Activated T-cell treated with anti-CD3 and anti-CD28 coated beads, Interleukin-2, amount 50 U/mL, for 48 hours (primary cell): ENCODE measurements around the gene C10orf53.

Experiments used
- DNase-seq, 2 experiments: peaks; one replicate each; pipeline ENCODE4 v3.0.0-alpha.2; 2020

C10orf53 gene

DNA sequence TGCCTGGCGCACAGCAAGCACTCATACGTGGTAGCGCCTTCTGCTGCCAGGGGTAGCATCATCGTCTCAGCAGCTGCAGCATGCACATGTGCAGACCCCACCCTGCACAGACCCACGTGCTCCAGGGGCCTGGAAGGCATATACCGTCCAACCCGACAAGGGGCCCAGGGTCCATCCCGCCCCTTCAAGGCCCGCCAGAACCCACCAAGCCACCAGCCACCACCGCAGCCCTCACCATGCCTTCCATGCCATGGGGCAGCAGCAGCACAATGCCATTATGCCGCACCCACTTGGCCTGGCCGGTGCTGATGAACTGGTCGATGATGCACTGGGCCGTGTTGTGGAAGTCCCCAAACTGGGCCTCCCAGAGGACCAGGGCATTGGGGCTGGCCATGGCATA is 60.0 kb downstream of the C10orf53 start:
- no peak for DNase-seq

DNA sequence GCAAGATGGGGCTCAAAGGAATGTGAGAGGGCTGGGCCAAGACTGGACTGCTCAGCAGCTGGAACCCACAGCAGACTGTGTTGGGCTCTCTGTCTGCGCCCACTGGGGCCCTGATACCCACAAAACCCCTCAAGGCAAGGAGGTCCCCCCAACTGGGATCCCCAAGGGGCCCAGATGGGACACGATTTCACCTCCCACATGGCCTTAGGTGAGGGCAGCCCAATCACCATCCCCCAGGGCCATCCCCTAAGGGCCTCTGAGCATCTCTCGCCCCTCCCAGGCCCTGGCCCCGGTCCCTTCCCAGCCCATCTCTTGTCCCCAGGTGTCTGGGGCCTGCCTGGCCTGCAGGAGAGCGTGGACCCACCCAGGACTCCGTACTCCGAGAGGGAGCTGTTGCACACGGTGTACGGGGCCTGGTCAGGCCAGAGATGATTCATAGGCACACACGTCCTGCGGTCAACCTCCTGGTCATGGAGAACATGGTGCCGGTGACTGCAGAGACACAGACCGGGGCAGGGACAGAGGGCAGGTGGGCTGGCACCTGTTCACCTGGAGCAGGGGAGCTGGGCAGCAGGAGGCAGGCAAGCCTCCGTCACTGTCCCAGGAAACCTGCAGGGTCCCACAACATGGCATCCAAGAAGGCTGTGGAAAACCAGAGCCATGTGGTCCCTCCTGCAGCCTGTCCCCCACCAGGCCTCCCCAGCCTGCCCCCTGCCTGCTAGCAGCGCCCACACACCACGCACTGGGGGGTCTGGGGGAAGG is 61.1 kb downstream of the C10orf53 start:
- DNase-seq: no peak

DNA sequence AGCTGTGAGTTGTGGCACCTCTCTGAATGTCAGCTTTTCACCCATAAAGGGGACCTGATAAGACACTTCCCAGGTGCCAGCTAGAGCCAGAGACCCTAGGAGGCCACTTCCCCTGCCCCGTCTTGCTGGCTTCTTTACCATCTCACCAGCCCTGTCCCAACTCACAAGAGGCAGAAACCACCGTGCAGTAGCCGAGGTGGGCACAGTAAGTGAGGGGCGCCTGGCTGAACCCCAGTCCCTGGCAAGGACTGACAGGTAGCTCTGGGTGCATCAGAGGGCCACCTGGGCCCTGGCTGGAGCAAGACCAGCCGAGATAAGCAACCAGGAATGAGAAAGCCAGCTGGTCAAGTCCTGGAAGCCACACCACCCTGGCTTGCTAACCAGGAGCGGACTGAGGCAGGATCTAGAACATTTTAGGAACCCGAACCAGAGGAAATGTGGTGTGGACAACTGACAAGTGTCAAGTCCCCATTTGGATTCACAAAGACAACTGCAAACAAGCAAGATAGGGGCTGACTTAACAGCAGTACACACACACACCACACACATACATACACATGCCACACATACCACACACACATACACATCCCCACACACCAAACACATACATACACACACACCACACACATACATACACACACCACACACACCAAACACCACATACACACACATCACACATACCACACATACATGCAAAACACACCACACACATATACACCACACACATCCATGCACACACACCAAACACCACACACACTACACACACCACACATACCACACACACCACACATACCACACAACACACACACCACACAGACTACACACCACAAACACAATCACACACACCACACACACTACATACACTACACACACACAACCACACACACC is 61.9 kb downstream of the C10orf53 start:
- DNase-seq: no peak

DNA sequence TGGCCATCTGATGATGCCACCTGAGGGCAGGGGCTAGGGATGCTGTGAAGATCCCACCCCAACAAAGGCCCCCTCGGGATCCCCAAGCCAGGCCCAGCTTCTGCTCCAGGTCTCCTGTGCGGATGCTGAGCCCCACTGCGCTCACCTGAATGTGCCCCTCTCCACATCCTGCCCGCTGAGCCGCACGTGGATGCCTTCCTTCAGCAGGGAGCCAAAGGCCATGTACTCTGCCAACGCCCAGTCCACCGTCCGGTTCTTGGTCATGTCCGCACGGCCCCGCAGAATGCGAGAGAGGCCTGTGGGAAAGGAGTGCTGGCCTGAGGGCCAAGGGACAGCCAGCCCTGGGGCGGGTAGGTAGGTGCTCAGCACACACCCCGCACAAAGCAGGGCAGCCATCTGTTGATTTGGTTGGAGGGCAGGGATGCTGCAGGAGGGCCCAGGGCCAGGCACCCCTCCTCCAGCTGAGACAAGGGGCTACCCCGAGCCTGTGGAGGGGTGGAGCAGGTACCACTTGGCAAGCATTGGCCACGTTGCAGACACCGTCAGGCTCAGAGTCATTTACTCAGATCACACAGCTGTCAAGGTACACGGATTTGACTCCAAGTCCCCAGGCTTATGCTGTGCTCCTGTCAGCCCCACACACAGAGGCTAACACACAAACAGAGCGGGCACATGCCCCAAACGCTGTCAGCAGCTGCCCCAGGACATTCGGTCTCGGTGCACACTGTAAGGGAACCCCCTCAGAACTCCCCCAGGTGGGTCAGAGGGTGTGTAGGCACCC is 63.4 kb downstream of the C10orf53 start:
- DNase-seq: no peak

DNA sequence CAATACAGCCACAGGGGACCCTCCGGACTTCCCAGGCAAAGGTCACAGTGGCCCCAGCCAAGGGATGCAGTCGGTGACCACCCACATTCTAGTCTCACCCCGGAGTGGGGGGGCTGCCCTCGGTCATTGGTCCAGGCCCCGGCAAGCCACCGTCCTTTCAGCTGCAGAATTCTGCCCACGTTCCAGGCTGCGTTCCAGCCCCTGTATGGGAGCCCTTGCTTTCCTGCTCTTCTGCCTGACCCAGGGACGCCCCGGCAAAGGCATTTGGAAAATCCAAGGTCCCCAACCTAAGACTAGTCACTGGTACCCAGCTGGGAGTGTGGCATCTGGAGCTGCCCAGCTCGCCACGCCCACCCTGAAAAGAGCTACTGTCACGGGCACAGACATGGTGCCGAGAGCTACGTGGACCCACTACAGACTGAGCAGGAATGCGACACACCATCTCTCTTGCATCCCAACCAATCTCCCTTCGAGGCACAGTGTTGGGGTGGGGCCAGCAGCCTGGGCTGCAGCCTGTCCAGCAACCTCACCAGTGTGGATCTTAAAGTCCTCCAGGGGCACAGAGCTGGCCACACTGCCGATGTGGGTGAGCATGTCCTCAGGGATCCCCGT is 64.1 kb downstream of the C10orf53 start:
- no peak for DNase-seq

DNA sequence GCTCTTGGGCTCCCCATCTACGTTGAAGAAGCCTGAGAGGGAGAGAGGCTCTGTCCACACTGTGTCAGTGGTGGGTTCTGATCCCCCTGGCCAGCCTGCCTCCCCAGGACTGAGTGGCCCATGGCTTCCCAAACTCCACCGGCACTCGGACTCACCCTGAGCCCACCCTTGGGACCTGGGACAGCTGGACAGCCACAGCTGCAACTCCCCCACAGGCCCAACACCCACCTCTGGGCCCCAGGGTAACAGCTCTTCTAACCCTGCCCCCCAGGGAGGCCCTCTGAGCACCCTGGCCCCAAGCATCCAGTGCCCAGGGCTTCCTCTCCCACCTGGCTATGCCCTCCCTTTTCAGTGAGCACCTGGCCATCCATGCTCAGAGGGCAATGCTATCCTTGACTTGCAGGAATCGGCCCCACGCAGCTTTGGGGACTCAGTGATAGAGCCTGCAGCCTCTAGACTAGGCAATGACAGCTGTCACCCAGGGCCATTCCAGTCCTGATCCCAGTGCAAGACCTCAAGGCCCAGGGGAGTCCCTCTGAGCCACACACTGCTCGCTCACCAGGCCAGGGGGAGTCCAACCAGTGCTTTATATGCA is 64.7 kb downstream of the C10orf53 start:
- no peak for DNase-seq

DNA sequence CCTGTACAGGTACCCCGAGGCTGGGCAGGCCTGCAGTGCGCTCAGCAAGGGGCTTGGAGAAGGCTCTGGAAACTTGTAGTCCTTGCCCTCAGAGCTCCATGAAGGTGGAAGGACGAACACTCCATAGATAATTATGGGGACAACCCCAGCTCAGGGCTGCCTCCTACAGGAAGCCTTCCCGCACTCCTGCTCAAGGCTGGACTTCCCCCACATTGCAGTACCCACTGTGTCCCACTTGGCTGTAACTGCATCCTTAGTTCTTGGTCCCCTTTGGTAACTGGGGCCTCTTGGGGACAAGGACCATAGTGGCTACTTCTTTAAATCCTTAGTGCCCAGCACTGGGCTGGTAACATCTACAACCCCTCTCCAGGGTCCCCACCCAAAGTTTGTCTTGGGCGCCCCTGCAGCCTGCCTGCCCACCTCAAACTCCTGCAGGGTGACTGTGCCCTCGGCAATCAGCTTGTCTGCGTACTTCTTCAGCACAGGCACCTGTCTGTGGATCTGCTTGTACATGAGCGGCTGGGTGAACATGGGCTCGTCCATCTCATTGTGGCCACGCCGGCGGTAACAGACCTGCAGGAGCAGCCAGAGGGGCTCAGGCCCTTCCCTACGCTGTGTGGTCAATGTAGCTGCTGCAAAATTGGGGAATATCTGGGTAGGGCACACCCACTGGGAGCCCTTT is 65.6 kb downstream of the C10orf53 start:
- no peak for DNase-seq

DNA sequence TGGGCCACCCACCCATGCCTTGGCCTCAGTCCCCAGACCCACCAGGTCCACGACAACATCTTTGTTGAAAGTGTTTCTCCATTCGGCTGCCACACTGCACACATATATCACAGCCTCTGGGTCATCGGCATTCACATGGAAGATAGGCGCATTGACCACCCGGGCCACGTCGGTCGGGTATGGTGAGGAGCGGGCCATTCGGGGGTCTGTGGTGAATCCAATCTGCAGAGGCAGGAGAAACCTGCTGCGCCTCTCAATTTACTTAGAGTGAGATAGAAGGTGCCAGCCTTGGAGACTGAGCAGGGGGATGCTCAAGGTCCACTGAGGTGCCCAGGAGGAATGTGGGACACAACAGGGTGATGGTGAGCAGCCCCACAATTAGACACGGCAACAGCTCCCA is 66.3 kb downstream of the C10orf53 start:
- DNase-seq: no peak

DNA sequence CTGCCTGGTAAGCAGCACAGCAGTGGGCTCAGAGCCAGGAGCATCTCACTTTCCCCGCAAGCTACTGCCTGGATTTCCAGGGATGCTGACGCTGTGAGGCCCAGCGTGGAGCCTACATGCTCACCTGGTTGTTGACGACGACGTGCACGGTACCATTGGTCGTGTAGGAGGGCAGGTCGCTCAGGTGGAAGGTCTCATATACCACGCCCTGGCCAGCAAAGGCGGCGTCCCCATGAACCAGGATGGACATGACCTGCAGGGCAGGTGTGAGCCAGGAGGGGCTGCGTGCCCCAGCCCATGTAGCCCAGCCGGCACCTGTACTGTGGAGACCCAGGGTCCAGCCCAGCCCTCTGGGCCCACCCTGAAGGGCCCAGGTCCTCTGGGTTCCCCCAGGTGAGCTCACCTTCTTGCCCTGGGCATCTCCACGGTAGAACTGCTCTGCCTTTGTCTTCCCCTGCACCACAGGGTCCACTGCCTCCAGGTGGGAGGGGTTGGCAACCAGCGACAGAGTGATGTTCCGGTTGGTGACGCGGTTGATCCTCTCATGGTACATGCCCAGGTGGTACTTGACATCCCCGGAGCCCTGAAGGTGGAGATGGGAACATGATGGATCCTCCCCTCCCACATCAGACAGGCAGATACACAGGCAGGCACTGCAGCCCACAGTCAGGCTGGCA is 67.3 kb downstream of the C10orf53 start:
- DNase-seq: no peak
